DMS153 (cell line): ENCODE measurements around the gene NGRN.

ENCODE experiments used
- DNase-seq: peaks from one replicate; lab custom pipeline; 2025; lab: John Stamatoyannopoulos, UW

Gene NGRN

GRCh38 chr15:90318591-90318990 lies 53.1 kb downstream of the NGRN start:
- DNase-seq = no peak

GRCh38 chr15:90320062-90320884 lies 54.8 kb downstream of the NGRN start:
- peak; percentile 69 for DNase-seq

GRCh38 chr15:90320885-90321278 lies 55.4 kb downstream of the NGRN start:
- DNase-seq = no peak
